GM12864 (cell line): Measurements from ENCODE around the gene PVALEF.

ENCODE experiments used
- DNase-seq: peaks from one replicate; pipeline ENCODE4 v3.0.0-alpha.2; 2011; ENCODE audit warnings: low read depth
- H3K4me3 ChIP-seq: 2 replicates; pipeline ENCODE4 v1.5.1; 2011; ENCODE audit warnings: mild to moderate bottlenecking, low read depth, low read length, control low read depth
- TF ChIP-seq, protein P1 (sequence below): IDR thresholded peaks from 2 replicates; pipeline ENCODE4 v1.5.1; 2011; ENCODE audit warnings: low read depth, mild to moderate bottlenecking, moderate library complexity, low read length, control low read depth, inconsistent platforms; ENCODE audit errors: missing control alignments

The PVALEF gene

DNA sequence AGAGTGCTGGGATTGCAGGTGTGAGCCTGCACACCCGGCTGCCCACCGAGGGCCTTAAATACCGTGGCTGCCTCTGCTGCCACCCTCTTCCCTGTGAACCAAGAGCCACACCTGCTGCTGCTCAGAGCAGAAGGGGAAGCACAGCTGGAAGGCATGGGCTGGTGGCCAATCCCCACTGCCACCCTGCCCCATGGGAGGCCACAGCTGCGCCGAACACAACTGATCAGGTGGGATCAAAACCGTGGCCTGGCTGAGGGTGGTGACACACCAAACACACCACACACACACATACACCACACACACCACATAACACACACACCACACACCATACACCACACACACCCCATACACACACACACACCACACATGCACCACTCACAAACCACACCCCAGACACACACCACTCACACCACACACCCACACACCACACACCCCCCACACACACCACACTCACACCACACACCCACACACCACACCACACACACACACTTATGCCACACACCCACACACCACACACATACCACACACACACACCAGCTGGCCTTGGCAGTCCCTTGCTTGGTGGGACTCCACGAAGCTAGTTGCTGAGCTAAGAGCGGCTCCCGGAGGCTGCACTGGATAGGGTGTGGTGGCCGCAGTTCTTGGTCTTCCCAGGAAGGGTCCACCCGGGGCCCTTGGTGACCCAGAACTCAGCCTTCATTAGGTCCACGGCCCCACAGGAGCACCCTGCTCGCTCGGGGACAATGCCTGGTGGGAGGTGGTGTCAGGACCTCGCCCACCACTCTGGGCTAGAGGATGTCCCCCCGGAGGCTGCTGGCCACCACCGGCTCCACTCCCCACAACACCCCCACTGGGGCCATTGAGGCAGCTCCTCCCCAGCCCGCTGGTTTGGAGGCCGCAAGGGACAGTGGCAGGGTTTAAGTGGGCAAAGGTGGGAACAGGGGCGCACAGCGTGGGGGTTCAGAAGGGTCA, 42.6 kb downstream of the PVALEF start:
- no peak overlapping the region for H3K4me3 ChIP-seq
- TF ChIP-seq, protein P1, sequence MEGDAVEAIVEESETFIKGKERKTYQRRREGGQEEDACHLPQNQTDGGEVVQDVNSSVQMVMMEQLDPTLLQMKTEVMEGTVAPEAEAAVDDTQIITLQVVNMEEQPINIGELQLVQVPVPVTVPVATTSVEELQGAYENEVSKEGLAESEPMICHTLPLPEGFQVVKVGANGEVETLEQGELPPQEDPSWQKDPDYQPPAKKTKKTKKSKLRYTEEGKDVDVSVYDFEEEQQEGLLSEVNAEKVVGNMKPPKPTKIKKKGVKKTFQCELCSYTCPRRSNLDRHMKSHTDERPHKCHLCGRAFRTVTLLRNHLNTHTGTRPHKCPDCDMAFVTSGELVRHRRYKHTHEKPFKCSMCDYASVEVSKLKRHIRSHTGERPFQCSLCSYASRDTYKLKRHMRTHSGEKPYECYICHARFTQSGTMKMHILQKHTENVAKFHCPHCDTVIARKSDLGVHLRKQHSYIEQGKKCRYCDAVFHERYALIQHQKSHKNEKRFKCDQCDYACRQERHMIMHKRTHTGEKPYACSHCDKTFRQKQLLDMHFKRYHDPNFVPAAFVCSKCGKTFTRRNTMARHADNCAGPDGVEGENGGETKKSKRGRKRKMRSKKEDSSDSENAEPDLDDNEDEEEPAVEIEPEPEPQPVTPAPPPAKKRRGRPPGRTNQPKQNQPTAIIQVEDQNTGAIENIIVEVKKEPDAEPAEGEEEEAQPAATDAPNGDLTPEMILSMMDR, result no peak
- no peak for DNase-seq

DNA sequence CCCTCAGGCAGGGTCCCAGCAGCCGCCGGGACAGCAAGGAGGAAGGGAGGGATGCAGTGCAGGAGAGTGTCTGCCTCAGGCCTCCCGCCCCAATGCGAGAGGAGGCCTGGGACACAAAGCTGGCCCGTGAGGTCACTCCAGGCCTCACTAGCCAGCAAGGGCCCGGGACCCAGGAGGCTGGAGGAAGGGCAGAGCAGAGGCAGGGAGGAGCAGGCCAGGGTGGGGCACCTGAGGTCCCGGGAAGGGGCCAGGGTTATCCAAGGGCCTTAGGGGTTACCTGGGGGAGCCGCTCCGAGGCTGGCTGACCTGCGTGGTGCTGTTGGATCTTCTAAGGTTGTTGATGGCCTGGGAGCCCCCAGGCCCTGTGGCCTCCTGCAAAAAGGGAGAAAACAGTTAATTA, 43.3 kb downstream of the PVALEF start:
- TF ChIP-seq, protein P1, result no peak
- H3K4me3 ChIP-seq, result no peak overlapping the region
- no peak for DNase-seq

DNA sequence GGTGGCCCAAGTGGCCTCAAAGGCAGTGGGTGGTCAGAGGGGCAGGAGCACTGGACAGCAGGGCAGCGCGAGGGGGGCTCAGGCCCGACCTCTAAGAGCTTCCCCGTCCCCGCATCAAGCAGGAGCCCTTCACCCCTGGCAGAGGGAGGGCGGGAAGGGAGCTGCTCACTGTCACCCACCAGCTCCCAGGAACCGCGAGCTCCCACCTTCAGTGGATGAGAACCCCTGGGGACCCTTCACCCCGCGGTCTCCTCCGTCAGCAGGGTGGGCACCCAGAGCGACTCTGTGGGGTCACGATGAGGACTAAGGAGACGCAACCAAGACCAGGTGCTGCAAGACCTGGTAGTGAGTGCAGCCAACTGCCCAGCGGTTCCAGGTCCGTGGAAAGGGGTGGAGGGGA, 43.8 kb downstream of the PVALEF start:
- TF ChIP-seq, protein P1, result no peak
- DNase-seq, result no peak
- no peak overlapping the region for H3K4me3 ChIP-seq

DNA sequence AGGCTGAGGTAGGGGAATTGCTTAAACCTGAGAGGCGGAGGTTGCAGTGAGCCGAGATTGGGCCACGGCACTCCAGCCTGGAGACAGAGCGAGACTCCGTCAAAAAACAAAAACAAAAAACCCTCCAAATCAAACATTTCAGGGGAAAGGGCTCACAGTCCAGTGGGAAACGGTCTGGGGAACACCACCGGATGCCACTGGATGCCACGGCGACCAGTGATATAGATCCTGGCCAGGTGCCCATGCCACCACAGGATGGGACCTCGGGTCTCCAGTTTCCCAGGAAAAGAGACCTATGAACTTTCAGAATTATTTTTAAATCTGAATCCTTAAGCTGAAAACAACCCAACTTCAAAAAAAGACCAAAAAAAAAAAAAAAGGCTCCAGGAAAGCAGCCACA, 45.2 kb downstream of the PVALEF start:
- TF ChIP-seq, protein P1, result no peak
- DNase-seq, result no peak
- H3K4me3 ChIP-seq, result no peak overlapping the region

DNA sequence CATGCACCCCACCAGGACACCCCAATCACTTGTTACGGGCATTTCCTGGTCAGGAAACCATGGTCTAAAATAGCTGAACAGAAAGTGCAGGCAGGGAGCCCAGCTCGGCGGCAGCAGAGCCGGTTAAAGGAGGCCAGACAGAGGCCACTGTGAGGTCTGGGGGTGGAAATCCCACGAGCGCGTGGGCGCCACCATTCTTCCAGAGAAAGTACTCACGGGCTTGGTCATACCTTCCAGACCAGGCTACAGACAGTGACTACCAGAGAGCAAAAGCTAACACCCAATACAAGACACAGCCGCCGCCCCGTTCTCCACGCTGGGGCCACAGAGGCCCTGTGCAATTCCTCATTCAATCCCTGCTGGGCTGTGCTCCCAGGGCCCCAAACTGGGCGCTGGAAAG, 45.6 kb downstream of the PVALEF start:
- H3K4me3 ChIP-seq, result no peak overlapping the region
- DNase-seq, result no peak
- TF ChIP-seq, protein P1, result no peak

DNA sequence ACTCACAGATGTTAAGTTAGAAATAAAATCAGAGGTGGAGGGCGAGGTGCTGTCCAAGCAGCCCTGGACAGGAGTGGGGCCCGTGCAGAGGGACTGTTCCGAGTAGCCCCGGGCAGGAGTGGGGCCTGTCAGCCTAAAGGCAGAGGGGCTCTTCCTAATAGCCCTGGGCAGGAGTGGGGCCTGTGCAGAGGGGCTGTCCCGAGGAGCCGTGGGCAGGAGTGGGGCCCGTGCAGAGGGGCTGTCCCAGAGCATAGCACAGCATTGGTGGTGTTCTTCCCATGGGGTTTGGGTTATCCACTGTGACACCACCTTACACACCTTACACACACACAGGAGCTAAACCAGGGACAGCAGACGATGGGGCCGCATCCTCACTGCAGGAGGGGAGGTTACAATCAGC, 47.1 kb downstream of the PVALEF start:
- TF ChIP-seq, protein P1, result no peak
- H3K4me3 ChIP-seq, result no peak overlapping the region
- no peak for DNase-seq

DNA sequence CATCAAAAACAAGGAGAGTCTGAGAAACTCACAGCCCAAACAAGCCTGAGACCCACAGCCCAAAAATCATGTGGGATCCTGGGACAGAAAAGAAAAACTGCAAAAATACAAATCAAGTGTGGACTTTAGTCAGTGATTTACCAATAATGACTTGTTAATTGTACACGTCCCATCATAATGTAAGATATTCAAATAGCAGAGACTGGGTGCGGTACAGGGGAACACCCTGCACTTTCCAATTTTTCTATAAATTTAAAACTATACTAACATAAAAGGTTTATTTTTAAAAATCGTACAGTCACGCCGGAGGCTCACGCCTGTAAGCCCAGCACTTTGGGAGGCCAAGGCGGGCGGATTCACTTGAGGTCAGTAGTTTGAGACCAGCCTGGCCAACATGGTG, 48.7 kb downstream of the PVALEF start:
- H3K4me3 ChIP-seq, result no peak overlapping the region
- no peak for DNase-seq
- TF ChIP-seq, protein P1, result no peak
